GM12878 (cell line): ENCODE results near the gene COA1. TPM values are rescaled to one million over a fixed set of nuclear protein-coding genes. Genes with fewer than 3 reads are reported as not detected.

Experiments
- ATAC-seq: fragments of 200-7000 bp; cut with Tn5 transposase; 3 replicates; pipeline ENCODE4 v1.9.1; 2020; ENCODE audit warnings: mild to moderate bottlenecking, moderate library complexity
- BruUV-seq: library from RNA; stranded (reverse); fragments of 400-500 nt; replicated peaks from 2 replicates; lab custom pipeline; 2021; lab: Mats Ljungman, UMichigan
- CTCF ChIA-PET: fragments of 300-600 bp; sonication (Branson Sonifier 250); formaldehyde crosslinking; extraction: SDS; loops from one replicate; lab custom pipeline; 2021; ENCODE audit warnings: inconsistent platforms; lab: Yijun Ruan, JAX
- POLR2A ChIA-PET: fragments of 350-600 bp; formaldehyde crosslinking; extraction: SDS; loops from one replicate; lab custom pipeline; 2021; ENCODE audit warnings: inconsistent platforms; lab: Charles Lee
- RAD21 ChIA-PET: fragments of 300-600 bp; sonication (Branson Sonifier 250); formaldehyde crosslinking; loops from one replicate; lab custom pipeline; 2023; ENCODE audit warnings: antibody characterized with exemption; ENCODE audit not compliant: unreplicated experiment; lab: Charles Lee
- SMC1A ChIA-PET: fragments of 300-600 bp; sonication (Branson Sonifier 250); formaldehyde crosslinking; loops from one replicate; lab custom pipeline; 2023; ENCODE audit not compliant: unreplicated experiment, uncharacterized antibody; lab: Charles Lee
- DNase-seq: peaks from one replicate; pipeline ENCODE4 v3.0.0-alpha.2; 2011; ENCODE audit warnings: low read depth, low spot score
- FAIRE-seq: peaks from 3 replicates; lab custom pipeline; 2011; peaks lifted over from hg19 to GRCh38; lab: Jason Lieb, UNC
- H2AFZ ChIP-seq: 2 replicates; pipeline ENCODE4 v1.6.0; 2011; ENCODE audit warnings: low read depth, low read length, control low read depth; ENCODE audit not compliant: control insufficient read depth
- H3K27ac ChIP-seq: 2 replicates; pipeline ENCODE4 v1.5.1; 2011; ENCODE audit warnings: control low read depth; ENCODE audit not compliant: control insufficient read depth, insufficient read depth
- H3K27me3 ChIP-seq, 2 experiments: replicated peaks in 1 of 2; 2 replicates each; pipeline versions ENCODE4 v1.6.0 to v1.6.1; 2011; ENCODE audit warnings: low read length in 1 of 2; ENCODE audit not compliant: control insufficient read depth in 2 of 2, insufficient read depth in 2 of 2
- H3K36me3 ChIP-seq, 2 experiments: 2 replicates each; pipeline ENCODE4 v1.5.1; 2011; ENCODE audit warnings: low read length in 1 of 2; ENCODE audit not compliant: control insufficient read depth in 2 of 2, insufficient read depth in 2 of 2
- H3K4me1 ChIP-seq: 2 replicates; pipeline ENCODE4 v1.6.1; 2011; ENCODE audit warnings: mild to moderate bottlenecking, low read length, moderate library complexity, mixed read lengths; ENCODE audit not compliant: control insufficient read depth, insufficient read depth
- H3K4me2 ChIP-seq: 2 replicates; pipeline ENCODE4 v1.6.0; 2011; ENCODE audit warnings: control low read depth; ENCODE audit not compliant: control insufficient read depth, insufficient read depth
- H3K4me3 ChIP-seq: fragments of 200-600 bp; sonication (generic); 2 replicates; pipeline ENCODE4 v1.5.1; 2016
- H3K79me2 ChIP-seq: 2 replicates; pipeline ENCODE4 v1.6.0; 2011; ENCODE audit warnings: low read length; ENCODE audit not compliant: control insufficient read depth, insufficient read depth
- H3K9ac ChIP-seq: 2 replicates; pipeline ENCODE4 v1.8.0; 2011; ENCODE audit warnings: low read length, control low read depth, mixed read lengths; ENCODE audit not compliant: control insufficient read depth, insufficient read depth
- H3K9me3 ChIP-seq: replicated peaks from 3 replicates; pipeline ENCODE4 v1.5.1; 2011; ENCODE audit warnings: mild to moderate bottlenecking, low read length; ENCODE audit not compliant: control insufficient read depth, insufficient read depth
- H4K20me1 ChIP-seq: 2 replicates; pipeline ENCODE4 v1.6.0; 2011; ENCODE audit not compliant: control insufficient read depth, insufficient read depth
- CBFB ChIP-seq: IDR thresholded peaks from 2 replicates; pipeline ENCODE4 v1.6.1; 2016; ENCODE audit warnings: antibody characterized with exemption, low read depth
- CBX5 ChIP-seq: sonication (generic); IDR thresholded peaks from 2 replicates; pipeline ENCODE4 v1.6.1; 2016; ENCODE audit warnings: low read depth, moderate library complexity, mild to moderate bottlenecking, inconsistent platforms
- EP300 ChIP-seq, 2 experiments: fragments of 150-350 bp in 1 of 2; IDR thresholded peaks; 2 replicates each; pipeline ENCODE4 v1.6.1; 2011 to 2012; ENCODE audit warnings: low read depth in 2 of 2, low read length in 2 of 2, borderline replicate concordance in 1 of 2, improper control_type of control experiment in 1 of 2, inconsistent platforms in 1 of 2; ENCODE audit not compliant: control insufficient read depth in 1 of 2
- ETV6 ChIP-seq, 2 experiments: fragments of 450-650 bp in 1 of 2; IDR thresholded peaks in 1 of 2; conservative IDR thresholded peaks in 1 of 2; 2 replicates each; pipeline ENCODE4 v1.6.1; 2014; ENCODE audit warnings: antibody characterized with exemption in 1 of 2, borderline replicate concordance in 1 of 2, low read depth in 1 of 2, mild to moderate bottlenecking in 1 of 2, moderate library complexity in 1 of 2
- HDGF ChIP-seq: fragments of 450-650 bp; IDR thresholded peaks from 2 replicates; pipeline ENCODE4 v1.6.1; 2016; ENCODE audit warnings: antibody characterized with exemption
- IKZF2 ChIP-seq, 2 experiments: fragments of 450-650 bp; IDR thresholded peaks; 2 replicates each; pipeline ENCODE4 v1.6.1; 2017; ENCODE audit warnings: mild to moderate bottlenecking in 2 of 2, moderate library complexity in 2 of 2
- IRF4 ChIP-seq: IDR thresholded peaks from 2 replicates; pipeline ENCODE4 v1.6.1; 2011; ENCODE audit warnings: low read depth, low read length
- NBN ChIP-seq: fragments of 450-650 bp; IDR thresholded peaks from 2 replicates; pipeline ENCODE4 v1.6.1; 2016
- NRF1 ChIP-seq: conservative IDR thresholded peaks from 2 replicates; pipeline ENCODE4 v1.6.1; 2011; ENCODE audit warnings: mild to moderate bottlenecking, low read depth, low read length, improper control_type of control experiment
- POLR2A ChIP-seq: IDR thresholded peaks from 2 replicates; pipeline ENCODE4 v1.6.1; 2011; ENCODE audit warnings: low read depth, mild to moderate bottlenecking, low read length
- POLR2AphosphoS5 ChIP-seq: IDR thresholded peaks from 2 replicates; pipeline ENCODE4 v1.6.1; 2011; ENCODE audit warnings: mild to moderate bottlenecking, low read length, inconsistent platforms
- RB1 ChIP-seq: fragments of 450-650 bp; formaldehyde crosslinking; IDR thresholded peaks from 2 replicates; pipeline ENCODE4 v1.6.1; 2017; ENCODE audit warnings: mild to moderate bottlenecking, borderline replicate concordance
- STAT3 ChIP-seq: IDR thresholded peaks from 2 replicates; pipeline ENCODE4 v1.6.1; 2011; ENCODE audit warnings: low read depth, low read length, improper control_type of control experiment
- TARDBP ChIP-seq: IDR thresholded peaks from 2 replicates; pipeline ENCODE4 v1.6.1; 2016; ENCODE audit warnings: borderline replicate concordance
- ZNF622 ChIP-seq: fragments of 450-650 bp; IDR thresholded peaks from 2 replicates; pipeline ENCODE4 v1.6.1; 2017; ENCODE audit warnings: mild to moderate bottlenecking, inconsistent platforms
- WGBS: methylation state at CpG from one replicate; pipeline ENCODE4 v1.1.6; 2016; ENCODE audit warnings: low lambda C conversion rate; ENCODE audit not compliant: insufficient replicate concordance, insufficient coverage; ENCODE audit errors: missing lambda C conversion rate; 5-methylcytosine and 5-hydroxymethylcytosine counted together
- in situ Hi-C: fragments of 300-500 bp; cut with MboI; formaldehyde crosslinking; loops from 9 replicates; pipeline ENCODE4 v1.14.3; 2018; ENCODE audit warnings: mixed read lengths
- intact Hi-C: fragments of 100-400 bp; cut with micrococcal nuclease; formaldehyde crosslinking; loops from one replicate; pipeline ENCODE4 v1.14.2; 2022; ENCODE audit not compliant: unreplicated experiment
- polyA plus RNA-seq, 11 experiments: library from polyadenylated mRNA; depleted of rRNA in 4 of 11; unstranded in 6 of 11; stranded (reverse) in 5 of 11; fragments of >200 nt; fragmentation: Nextera tagmentation in 4 of 11; fragmentation: Illumina TruSeq in 1 of 11; extraction: Ambion mirVana in 4 of 11; extraction: Trizol in 1 of 11; gene quantifications; 1 replicate in 1 of 11; 2 replicates in 10 of 11; pipeline versions ENCODE4 v1.2.1 to v1.2.3, GENCODE V29; 2011 to 2016; ENCODE audit warnings: inconsistent platforms in 2 of 11, missing spikeins in 2 of 11, low read depth in 1 of 11
- total RNA-seq, 4 experiments: library from RNA; depleted of rRNA in 3 of 4; stranded (reverse); fragments of >200 nt in 3 of 4; fragmentation: Illumina TruSeq in 1 of 4; extraction: Trizol in 1 of 4; gene quantifications; 2 replicates each; pipeline versions ENCODE4 v1.2.1 to v1.2.3, GENCODE V29; 2013 to 2021
- TF ChIP-seq, protein P1 (sequence below): IDR thresholded peaks from 2 replicates; pipeline ENCODE4 v1.6.1; 2012; ENCODE audit warnings: low read depth, low read length, improper control_type of control experiment
- TF ChIP-seq, protein P2 (sequence below): fragments of 450-650 bp; formaldehyde crosslinking; IDR thresholded peaks from 2 replicates; pipeline ENCODE4 v1.5.0; 2022; ENCODE audit warnings: mild to moderate bottlenecking, missing genetic modification characterization
- TF ChIP-seq, protein P3 (sequence below): fragments of 150-350 bp; IDR thresholded peaks from 2 replicates; pipeline ENCODE4 v1.6.1; 2016; ENCODE audit warnings: low read depth, low read length

The COA1 gene
- total and polyA plus RNA-seq, 10 of the 15 experiments (the other 5 are each of a cell fraction or from before 2014, with no cell fraction given): 83.1 to 258 (median 111) TPM

DNA sequence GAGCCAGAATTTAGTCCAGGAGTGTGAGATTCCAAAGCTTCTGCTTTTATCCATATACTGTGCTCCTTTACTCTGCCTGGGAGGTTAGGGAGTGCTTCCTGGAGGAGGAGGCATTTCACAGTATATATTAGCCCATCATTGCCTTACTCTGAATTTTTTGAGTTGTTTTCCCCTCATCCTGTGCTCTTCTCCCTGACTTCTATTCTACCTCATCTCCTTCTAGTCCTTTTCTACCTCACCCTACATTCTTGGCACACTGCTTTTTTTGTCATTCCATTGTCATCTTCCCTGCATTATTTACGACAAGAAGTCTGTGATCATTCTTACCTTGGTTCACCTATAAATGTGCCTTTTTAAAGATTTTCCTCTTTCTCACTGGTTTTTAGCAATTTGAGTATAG is 125.1 kb downstream of the COA1 start:
- Histone ChIP-seq H4K20me1 (no peaks in the 10 kb centered on the region), H3K4me2 (no peak overlapping the region), H3K27ac (no peak overlapping the region), H3K9me3 (peaks cover 9% of the 10 kb centered on the region), H3K9ac (no peak overlapping the region), H3K27me3 (no peaks in the 10 kb centered on the region), H3K79me2 (peaks cover 80% of the 10 kb centered on the region), H3K36me3 (peaks cover 9 to 43% of the 10 kb centered on the region in 2 experiments), H3K4me3 (no peak overlapping the region), H2AFZ (no peak overlapping the region), H3K4me1 (peaks cover 4% of the 10 kb centered on the region; the same call in 1 of the 2 replicates)
- intact Hi-C loops: no loop called here
- CTCF ChIA-PET: interaction anchor here (1.0 to 5.5 kb wide), 8 partner anchors 9 to 235 kb away, joined by 3 to 39 read pairs (median 6); partner anchors contain the start of gene STK17A
- FAIRE-seq: no peak
- no TSS peak for BruUV-seq
- SMC1A ChIA-PET: interaction anchor here (0.6 to 3.0 kb wide), 6 partner anchors 12 to 96 kb away, joined by 3 to 14 read pairs (median 4); no protein-coding TSS in a partner anchor
- no peak for ATAC-seq
- in situ Hi-C loops: no loop called here
- peak; percentile 51; the same call in 1 of the 2 replicates for TF ChIP-seq NBN
- no peak for TF ChIP-seq TARDBP
- 0 out of 2 replicates have a peak, but pooled peaks have one; percentile 45 for TF ChIP-seq CBX5
- peak; percentile 41 to 47; a peak in 3 of 4 replicates for TF ChIP-seq IKZF2 (IDR thresholded peaks at IDR 0.05)
- TF ChIP-seq CBFB: no peak
- TF ChIP-seq, protein P1, sequence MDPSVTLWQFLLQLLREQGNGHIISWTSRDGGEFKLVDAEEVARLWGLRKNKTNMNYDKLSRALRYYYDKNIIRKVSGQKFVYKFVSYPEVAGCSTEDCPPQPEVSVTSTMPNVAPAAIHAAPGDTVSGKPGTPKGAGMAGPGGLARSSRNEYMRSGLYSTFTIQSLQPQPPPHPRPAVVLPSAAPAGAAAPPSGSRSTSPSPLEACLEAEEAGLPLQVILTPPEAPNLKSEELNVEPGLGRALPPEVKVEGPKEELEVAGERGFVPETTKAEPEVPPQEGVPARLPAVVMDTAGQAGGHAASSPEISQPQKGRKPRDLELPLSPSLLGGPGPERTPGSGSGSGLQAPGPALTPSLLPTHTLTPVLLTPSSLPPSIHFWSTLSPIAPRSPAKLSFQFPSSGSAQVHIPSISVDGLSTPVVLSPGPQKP: no peak
- TF ChIP-seq, protein P2, sequence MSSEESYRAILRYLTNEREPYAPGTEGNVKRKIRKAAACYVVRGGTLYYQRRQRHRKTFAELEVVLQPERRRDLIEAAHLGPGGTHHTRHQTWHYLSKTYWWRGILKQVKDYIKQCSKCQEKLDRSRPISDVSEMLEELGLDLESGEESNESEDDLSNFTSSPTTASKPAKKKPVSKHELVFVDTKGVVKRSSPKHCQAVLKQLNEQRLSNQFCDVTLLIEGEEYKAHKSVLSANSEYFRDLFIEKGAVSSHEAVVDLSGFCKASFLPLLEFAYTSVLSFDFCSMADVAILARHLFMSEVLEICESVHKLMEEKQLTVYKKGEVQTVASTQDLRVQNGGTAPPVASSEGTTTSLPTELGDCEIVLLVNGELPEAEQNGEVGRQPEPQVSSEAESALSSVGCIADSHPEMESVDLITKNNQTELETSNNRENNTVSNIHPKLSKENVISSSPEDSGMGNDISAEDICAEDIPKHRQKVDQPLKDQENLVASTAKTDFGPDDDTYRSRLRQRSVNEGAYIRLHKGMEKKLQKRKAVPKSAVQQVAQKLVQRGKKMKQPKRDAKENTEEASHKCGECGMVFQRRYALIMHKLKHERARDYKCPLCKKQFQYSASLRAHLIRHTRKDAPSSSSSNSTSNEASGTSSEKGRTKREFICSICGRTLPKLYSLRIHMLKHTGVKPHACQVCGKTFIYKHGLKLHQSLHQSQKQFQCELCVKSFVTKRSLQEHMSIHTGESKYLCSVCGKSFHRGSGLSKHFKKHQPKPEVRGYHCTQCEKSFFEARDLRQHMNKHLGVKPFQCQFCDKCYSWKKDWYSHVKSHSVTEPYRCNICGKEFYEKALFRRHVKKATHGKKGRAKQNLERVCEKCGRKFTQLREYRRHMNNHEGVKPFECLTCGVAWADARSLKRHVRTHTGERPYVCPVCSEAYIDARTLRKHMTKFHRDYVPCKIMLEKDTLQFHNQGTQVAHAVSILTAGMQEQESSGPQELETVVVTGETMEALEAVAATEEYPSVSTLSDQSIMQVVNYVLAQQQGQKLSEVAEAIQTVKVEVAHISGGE: no peak
- TF ChIP-seq, protein P3, sequence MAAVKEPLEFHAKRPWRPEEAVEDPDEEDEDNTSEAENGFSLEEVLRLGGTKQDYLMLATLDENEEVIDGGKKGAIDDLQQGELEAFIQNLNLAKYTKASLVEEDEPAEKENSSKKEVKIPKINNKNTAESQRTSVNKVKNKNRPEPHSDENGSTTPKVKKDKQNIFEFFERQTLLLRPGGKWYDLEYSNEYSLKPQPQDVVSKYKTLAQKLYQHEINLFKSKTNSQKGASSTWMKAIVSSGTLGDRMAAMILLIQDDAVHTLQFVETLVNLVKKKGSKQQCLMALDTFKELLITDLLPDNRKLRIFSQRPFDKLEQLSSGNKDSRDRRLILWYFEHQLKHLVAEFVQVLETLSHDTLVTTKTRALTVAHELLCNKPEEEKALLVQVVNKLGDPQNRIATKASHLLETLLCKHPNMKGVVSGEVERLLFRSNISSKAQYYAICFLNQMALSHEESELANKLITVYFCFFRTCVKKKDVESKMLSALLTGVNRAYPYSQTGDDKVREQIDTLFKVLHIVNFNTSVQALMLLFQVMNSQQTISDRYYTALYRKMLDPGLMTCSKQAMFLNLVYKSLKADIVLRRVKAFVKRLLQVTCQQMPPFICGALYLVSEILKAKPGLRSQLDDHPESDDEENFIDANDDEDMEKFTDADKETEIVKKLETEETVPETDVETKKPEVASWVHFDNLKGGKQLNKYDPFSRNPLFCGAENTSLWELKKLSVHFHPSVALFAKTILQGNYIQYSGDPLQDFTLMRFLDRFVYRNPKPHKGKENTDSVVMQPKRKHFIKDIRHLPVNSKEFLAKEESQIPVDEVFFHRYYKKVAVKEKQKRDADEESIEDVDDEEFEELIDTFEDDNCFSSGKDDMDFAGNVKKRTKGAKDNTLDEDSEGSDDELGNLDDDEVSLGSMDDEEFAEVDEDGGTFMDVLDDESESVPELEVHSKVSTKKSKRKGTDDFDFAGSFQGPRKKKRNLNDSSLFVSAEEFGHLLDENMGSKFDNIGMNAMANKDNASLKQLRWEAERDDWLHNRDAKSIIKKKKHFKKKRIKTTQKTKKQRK: no peak
- no peak for TF ChIP-seq POLR2AphosphoS5
- no peak for TF ChIP-seq ETV6 (conservative IDR thresholded peaks at IDR 0.05 in 1 of 2, IDR thresholded peaks at IDR 0.05 in 1 of 2; ENCODE audit: borderline replicate concordance in 1 of 2, low read depth in 1 of 2)
- no peak for TF ChIP-seq HDGF
- TF ChIP-seq POLR2A: no peak
- no peak for TF ChIP-seq STAT3
- TF ChIP-seq NRF1: no peak
- no peak for TF ChIP-seq ZNF622
- no peak for TF ChIP-seq RB1
- no peak for TF ChIP-seq EP300 (IDR thresholded peaks at IDR 0.05; ENCODE audit: borderline replicate concordance in 1 of 2, control insufficient read depth in 1 of 2, low read depth in 2 of 2, low read length in 2 of 2)
- TF ChIP-seq IRF4: no peak
- DNase-seq: no peak
- POLR2A ChIA-PET: interaction anchor here (1.0 kb wide), 1 partner anchor 8 kb away, joined by 3 read pairs; no protein-coding TSS in a partner anchor
- RAD21 ChIA-PET: interaction anchor here (4.2 kb wide), 1 partner anchor 22 kb away, joined by 22 read pairs; the partner anchor contains the start of gene STK17A
- 65% methylated on average over 1 of the region's 1 CpG for whole genome bisulfite sequencing
